GM21381 (cell line): ENCODE measurements around the gene MAGEA12.
"Not testable (repeated sequence)": the region's sequence is repeated elsewhere in the genome, so short reads cannot be mapped to it uniquely, and the experiment has no call there.

Experiments
- ATAC-seq: cut with Tn5 transposase; IDR thresholded peaks from one replicate; pipeline ENCODE4 v1.9.1; 2021; ENCODE audit warnings: mild to moderate bottlenecking, moderate library complexity; ENCODE audit not compliant: unreplicated experiment

MAGEA12 gene, protein sequence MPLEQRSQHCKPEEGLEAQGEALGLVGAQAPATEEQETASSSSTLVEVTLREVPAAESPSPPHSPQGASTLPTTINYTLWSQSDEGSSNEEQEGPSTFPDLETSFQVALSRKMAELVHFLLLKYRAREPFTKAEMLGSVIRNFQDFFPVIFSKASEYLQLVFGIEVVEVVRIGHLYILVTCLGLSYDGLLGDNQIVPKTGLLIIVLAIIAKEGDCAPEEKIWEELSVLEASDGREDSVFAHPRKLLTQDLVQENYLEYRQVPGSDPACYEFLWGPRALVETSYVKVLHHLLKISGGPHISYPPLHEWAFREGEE

DNA sequence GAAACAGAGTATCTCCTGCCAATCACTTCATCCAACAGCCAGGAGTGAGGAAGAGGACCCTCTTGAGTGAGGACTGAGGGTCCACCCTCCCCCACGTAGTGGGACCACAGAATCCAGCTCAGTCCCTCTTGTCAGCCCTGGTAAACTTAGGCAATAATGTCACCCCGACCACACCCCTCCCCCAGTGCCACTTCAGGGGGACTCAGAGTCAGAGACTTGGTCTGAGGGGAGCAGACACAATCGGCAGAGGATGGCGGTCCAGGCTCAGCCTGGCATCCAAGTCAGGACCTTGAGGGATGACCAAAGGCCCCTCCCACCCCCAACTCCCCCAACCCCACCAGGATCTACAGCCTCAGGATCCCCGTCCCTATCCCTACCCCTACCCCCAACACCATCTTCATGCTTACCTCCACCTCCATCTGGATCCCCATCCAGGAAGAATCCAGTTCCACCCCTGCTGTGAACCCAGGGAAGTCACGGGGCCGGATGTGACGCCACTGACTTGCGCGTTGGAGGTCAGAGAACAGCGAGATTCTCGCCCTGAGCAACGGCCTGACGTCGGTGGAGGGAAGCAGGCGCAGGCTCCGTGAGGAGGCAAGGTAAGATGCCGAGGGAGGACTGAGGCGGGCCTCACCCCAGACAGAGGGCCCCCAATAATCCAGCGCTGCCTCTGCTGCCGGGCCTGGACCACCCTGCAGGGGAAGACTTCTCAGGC is at the start of gene MAGEA12, which contains the start of gene CSAG1:
Gene MAGEA12 (plus strand): TSS at position 497 of the 715 bp plus-strand sequence. CDS start 2,405 bp downstream, outside the sequence.
Gene CSAG1 (minus strand): TSS at position 461 of the 715 bp plus-strand sequence. CDS start 1,261 bp downstream, outside the sequence.
- no peak for ATAC-seq

DNA sequence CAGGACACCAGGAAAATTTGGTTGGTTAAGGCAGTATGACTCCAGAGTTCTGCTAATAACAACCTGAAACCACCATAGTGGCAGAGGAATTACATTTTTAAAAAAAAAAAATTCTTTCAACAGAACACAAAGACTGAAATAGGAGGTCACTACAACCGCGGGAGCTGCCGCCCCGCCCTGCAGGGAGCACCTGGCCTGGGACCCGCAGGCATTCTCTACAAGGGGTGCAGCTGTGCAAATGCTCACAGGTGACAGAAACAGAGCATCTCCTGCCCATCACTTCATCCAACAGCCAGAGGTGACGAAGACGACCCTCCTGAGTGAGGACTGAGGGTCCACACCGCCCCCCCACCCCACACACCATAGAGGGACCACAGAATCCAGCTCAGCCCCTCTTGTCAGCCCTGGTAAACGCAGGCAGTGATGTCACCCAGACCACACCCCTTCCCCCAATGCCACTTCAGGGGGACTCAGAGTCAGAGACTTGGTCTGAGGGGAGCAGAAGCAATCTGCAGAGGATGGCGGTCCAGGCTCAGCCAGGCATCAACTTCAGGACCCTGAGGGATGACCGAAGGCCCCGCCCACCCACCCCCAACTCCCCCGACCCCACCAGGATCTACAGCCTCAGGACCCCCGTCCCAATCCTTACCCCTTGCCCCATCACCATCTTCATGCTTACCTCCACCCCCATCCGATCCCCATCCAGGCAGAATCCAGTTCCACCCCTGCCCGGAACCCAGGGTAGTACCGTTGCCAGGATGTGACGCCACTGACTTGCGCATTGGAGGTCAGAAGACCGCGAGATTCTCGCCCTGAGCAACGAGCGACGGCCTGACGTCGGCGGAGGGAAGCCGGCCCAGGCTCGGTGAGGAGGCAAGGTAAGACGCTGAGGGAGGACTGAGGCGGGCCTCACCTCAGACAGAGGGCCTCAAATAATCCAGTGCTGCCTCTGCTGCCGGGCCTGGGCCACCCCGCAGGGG is 35.3 kb upstream of the MAGEA12 start, which contains the start of gene MAGEA3:
Gene MAGEA3 (plus strand): TSS at position 843 of the 980 bp plus-strand sequence. CDS start 2,039 bp downstream, outside the sequence.
- ATAC-seq: not testable (repeated sequence)

DNA sequence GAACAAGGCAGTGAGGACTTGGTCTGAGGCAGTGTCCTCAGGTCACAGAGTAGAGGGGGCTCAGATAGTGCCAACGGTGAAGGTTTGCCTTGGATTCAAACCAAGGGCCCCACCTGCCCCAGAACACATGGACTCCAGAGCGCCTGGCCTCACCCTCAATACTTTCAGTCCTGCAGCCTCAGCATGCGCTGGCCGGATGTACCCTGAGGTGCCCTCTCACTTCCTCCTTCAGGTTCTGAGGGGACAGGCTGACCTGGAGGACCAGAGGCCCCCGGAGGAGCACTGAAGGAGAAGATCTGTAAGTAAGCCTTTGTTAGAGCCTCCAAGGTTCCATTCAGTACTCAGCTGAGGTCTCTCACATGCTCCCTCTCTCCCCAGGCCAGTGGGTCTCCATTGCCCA is 33.2 kb upstream of the MAGEA12 start:
- ATAC-seq: not testable (repeated sequence)

DNA sequence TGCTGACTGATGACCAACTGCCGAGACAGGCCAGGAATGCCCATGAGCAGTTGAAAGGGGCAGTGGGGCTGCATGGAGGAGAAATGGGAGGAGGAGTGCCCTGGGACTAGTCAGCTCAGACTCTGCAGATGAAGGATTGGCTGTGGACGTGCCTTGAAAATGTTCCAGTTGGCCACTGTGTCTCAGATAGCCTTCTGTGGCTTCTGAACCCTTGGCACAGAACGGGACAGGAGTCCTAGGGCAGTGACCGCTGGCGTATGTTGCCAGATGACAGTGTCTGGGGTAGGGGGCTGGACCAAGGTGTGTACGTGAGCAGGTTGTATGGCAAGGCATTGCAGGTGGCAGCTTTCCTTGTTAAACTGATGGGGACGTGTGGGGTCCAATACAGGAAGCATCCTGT is 27.1 kb upstream of the MAGEA12 start:
- ATAC-seq: not testable (repeated sequence)

DNA sequence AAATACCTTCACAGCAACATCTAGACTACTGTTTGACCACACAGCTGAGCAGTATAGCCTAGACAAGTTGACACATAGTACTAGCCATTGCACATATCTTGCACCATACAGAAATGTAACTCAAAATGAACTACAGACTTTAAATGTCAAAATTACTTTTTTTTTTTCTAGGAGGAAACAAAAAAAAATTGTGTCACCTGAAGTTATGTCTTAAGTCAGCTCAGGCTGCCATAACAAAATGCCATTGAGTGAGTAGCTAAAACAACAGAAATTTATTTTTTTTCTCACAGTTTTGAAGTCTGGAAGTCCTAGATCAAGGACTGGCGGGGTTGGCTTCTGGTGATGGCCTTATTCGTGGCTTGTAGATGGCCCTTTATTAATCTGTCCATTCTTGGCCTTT is 24.4 kb upstream of the MAGEA12 start, which contains the start of gene CSAG2:
Gene CSAG2 (minus strand): TSS at position 101 of the 400 bp plus-strand sequence. CDS start 161 bp downstream, outside the sequence.
- not testable (repeated sequence) for ATAC-seq

DNA sequence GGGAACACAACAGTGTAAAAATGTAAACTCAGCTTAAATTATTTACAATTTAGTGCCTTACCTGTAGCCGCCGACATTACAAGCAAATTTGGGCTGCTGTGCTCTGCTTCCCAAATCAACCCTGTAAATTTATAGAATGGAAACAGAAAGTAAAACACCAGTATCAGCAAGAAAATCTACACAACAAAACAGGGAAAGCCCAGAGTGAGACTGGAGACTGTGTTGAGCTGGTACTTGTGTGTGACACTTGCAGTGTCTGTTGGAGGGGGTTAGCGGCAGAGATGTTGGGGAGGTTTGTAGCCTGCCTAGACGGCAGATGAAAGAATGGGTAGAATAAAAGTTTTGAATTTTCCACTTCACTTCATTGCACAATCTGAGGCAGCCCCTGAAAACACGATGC is 20.4 kb upstream of the MAGEA12 start:
- not testable (repeated sequence) for ATAC-seq

DNA sequence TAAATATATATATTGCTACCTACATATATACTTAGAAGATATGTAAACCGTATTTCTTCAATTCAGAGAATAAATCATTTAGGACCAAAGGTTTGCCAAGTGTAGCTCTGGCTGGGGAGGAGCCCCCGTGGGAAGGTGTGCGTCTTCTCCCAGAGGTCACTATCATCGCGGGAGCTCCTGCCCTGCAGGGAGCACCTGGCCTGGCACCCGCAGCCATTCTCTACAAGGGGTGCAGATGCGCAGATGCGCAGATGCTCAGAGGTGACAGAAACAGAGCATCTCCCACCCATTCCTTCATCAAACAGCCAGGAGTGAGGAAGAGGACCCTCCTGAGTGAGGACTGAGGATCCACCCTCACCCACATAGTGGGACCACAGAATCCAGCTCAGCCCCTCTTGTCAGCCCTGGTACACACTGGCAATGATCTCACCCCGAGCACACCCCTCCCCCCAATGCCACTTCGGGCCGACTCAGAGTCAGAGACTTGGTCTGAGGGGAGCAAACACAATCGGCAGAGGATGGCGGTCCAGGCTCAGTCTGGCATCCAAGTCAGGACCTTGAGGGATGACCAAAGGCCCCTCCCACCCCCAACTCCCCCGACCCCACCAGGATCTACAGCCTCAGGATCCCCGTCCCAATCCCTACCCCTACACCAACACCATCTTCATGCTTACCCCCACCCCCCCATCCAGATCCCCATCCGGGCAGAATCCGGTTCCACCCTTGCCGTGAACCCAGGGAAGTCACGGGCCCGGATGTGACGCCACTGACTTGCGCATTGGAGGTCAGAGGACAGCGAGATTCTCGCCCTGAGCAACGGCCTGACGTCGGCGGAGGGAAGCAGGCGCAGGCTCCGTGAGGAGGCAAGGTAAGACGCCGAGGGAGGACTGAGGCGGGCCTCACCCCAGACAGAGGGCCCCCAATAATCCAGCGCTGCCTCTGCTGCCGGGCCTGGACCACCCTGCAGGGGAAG is 19.5 kb upstream of the MAGEA12 start, which contains the start of gene MAGEA2B:
Gene MAGEA2B (plus strand): TSS at position 814 of the 973 bp plus-strand sequence. CDS start 2,479 bp downstream, outside the sequence.
- ATAC-seq: not testable (repeated sequence)

DNA sequence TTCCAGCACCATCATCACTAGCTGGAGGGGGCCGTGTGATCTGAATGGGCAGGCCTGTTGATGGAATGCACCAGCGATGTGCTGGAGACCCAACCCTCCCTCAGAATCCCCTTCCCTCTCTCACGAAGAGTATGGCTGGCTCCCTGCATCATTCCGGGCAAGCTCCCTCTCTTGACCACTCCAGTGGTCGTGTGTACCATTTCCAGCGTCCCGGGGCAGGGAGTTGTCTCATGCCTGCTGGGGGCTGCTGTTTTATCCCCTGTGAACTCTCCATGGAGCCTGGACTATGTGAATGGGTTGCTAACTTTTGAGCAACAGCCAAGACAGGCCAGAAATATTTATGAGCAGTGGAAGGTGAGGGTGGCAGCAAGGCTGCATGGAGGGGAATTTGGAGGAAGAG is 8.1 kb upstream of the MAGEA12 start:
- no peak for ATAC-seq

DNA sequence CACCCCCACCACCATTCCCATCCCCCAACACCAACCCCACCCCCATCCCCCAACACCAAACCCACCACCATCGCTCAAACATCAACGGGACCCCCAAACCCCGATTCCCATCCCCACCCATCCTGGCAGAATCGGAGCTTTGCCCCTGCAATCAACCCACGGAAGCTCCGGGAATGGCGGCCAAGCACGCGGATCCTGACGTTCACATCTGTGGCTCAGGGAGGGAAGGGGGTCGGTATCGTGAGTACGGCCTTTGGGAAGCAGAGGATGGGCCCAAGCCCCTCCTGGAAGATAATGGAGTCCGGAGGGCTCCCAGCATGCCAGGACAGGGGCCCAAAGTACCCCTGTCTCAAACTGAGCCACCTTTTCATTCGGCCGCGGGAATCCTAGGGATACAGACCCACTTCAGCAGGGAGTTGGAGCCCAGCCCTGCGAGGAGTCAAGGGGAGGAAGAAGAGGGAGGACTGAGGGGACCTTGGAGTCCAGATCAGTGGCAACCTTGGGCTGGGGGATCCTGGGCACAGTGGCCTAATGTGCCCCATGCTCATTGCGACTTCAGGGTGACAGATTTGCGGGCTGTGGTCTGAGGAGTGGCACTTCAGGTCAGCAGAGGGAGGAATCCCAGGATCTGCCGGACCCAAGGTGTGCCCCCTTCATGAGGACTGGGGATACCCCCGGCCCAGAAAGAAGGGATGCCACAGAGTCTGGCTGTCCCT is 744 bp downstream of the MAGEA12 start:
- not testable (repeated sequence) for ATAC-seq

DNA sequence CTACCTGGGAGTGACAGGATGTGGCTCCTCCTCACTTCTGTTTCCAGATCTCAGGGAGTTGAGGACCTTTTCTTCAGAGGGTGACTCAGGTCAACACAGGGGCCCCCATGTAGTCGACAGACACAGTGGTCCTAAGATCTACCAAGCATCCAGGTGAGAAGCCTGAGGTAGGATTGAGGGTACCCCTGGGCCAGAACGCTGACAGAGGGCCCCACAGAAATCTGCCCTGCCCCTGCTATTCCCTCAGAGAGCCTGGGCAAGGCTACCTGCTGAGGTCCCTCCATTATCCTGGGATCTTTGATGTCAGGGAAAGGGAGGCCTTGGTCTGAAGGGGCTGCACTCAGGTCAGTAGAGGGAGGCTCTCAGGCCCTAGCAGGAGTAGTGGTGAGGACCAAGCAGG is 1.5 kb downstream of the MAGEA12 start:
- no peak for ATAC-seq

DNA sequence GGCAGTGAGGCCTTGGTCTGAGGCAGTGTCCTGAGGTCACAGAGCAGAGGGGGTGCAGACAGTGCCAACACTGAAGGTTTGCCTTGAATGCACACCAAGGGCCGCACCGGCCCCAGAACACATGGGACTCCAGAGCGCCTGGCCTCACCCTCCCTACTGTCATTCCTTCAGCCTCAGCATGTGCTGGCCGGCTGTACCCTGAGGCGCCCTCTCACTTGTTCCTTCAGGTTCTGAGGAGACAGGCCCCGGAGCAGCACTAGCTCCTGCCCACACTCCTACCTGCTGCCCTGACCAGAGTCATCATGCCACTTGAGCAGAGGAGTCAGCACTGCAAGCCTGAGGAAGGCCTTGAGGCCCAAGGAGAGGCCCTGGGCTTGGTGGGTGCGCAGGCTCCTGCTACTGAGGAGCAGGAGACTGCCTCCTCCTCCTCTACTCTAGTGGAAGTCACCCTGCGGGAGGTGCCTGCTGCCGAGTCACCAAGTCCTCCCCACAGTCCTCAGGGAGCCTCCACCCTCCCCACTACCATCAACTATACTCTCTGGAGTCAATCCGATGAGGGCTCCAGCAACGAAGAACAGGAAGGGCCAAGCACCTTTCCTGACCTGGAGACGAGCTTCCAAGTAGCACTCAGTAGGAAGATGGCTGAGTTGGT is 2.4 kb downstream of the MAGEA12 start:
- ATAC-seq: no peak

DNA sequence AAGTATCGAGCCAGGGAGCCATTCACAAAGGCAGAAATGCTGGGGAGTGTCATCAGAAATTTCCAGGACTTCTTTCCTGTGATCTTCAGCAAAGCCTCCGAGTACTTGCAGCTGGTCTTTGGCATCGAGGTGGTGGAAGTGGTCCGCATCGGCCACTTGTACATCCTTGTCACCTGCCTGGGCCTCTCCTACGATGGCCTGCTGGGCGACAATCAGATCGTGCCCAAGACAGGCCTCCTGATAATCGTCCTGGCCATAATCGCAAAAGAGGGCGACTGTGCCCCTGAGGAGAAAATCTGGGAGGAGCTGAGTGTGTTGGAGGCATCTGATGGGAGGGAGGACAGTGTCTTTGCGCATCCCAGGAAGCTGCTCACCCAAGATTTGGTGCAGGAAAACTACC is 3.0 kb downstream of the MAGEA12 start:
- ATAC-seq: not testable (repeated sequence)

DNA sequence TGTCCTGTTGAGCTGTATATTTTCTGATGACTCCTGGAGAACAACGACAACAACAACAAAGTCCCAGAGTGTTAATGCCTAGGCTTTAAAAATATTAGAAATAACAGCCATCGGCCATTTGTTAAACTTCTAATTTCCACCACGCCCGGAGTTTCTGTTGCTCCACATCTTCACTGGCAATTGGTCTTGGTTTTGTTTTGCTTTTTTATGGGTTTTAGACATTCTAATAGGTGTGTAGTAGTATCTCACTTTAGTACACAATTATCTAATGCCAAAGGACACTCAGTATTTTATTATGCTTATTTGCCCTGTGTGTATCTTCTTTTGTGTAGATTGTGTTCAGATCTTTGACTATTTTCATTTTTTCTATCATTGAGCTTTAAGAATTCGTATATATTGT is 5.0 kb downstream of the MAGEA12 start:
- no peak for ATAC-seq

DNA sequence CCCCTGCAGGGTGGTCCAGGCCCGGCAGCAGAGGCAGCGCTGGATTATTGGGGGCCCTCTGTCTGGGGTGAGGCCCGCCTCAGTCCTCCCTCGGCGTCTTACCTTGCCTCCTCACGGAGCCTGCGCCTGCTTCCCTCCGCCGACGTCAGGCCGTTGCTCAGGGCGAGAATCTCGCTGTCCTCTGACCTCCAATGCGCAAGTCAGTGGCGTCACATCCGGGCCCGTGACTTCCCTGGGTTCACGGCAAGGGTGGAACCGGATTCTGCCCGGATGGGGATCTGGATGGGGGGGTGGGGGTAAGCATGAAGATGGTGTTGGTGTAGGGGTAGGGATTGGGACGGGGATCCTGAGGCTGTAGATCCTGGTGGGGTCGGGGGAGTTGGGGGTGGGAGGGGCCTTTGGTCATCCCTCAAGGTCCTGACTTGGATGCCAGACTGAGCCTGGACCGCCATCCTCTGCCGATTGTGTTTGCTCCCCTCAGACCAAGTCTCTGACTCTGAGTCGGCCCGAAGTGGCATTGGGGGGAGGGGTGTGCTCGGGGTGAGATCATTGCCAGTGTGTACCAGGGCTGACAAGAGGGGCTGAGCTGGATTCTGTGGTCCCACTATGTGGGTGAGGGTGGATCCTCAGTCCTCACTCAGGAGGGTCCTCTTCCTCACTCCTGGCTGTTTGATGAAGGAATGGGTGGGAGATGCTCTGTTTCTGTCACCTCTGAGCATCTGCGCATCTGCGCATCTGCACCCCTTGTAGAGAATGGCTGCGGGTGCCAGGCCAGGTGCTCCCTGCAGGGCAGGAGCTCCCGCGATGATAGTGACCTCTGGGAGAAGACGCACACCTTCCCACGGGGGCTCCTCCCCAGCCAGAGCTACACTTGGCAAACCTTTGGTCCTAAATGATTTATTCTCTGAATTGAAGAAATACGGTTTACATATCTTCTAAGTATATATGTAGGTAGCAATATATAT is 20.4 kb downstream of the MAGEA12 start, which contains the start of gene MAGEA2:
Gene MAGEA2 (minus strand): TSS at position 157 of the 965 bp plus-strand sequence. CDS start 2,479 bp downstream, outside the sequence.
- ATAC-seq: not testable (repeated sequence)

DNA sequence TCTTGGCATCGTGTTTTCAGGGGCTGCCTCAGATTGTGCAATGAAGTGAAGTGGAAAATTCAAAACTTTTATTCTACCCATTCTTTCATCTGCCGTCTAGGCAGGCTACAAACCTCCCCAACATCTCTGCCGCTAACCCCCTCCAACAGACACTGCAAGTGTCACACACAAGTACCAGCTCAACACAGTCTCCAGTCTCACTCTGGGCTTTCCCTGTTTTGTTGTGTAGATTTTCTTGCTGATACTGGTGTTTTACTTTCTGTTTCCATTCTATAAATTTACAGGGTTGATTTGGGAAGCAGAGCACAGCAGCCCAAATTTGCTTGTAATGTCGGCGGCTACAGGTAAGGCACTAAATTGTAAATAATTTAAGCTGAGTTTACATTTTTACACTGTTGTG is 21.3 kb downstream of the MAGEA12 start:
- ATAC-seq: not testable (repeated sequence)

DNA sequence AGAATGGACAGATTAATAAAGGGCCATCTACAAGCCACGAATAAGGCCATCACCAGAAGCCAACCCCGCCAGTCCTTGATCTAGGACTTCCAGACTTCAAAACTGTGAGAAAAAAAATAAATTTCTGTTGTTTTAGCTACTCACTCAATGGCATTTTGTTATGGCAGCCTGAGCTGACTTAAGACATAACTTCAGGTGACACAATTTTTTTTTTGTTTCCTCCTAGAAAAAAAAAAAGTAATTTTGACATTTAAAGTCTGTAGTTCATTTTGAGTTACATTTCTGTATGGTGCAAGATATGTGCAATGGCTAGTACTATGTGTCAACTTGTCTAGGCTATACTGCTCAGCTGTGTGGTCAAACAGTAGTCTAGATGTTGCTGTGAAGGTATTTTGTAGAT is 25.4 kb downstream of the MAGEA12 start, which contains the start of gene CSAG3:
Gene CSAG3 (plus strand): TSS at position 301 of the 400 bp plus-strand sequence.
- ATAC-seq: not testable (repeated sequence)

DNA sequence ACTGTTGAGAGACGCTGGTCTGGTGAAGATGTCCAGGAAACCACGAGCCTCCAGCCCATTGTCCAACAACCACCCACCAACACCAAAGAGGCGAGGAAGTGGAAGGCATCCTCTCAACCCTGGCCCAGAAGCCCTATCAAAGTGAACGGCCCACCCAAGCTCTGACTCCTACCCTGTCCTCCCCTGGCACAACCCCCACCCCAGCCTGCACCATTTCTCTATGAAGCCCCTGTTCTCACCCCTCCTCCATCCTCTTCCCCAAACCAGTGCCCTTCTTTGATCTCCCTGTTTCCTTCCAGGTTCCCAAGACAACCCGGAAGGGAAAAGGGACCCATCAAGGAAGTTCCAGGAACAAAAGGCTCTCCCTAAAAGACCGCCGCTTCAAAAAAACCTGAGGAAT is 26.0 kb downstream of the MAGEA12 start:
- not testable (repeated sequence) for ATAC-seq
